ENCODE measurements around the gene SBF2.

SBF2 gene

DNA sequence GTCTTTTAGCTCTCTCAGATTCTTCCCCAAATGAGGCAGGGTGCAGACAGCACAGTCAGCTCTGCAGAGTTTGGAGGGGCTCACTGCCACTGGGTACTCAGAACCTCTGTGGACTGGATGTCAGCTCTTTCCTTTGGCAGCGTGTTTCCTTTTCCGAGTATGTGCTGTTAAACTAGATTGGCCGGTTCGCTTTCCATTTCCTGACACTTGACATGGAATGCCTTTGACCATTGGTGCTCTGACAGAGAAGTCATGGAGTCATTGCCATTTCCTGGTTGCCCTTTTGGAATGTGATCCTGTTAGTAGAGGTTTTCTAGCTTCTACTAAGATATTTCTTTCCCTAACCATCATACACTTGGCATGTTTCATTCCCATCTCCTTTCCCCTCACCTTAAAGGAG, 543.5 kb downstream of the SBF2 start:
- no peak overlapping the region for H2AK5ac ChIP-seq (ENCODE audit: low read length)
- no CpG with 5 or more reads among the region's 4 CpGs for WGBS (ENCODE audit: extremely low coverage, insufficient coverage, low lambda C conversion rate)
- no peak overlapping the region for H3K4me2 ChIP-seq (ENCODE audit: low read length)
- no peak overlapping the region for H3K27ac ChIP-seq (ENCODE audit: low read depth, low read length)
- no peak overlapping the region for H3K4ac ChIP-seq (ENCODE audit: low read depth, low read length)
- H3K56ac ChIP-seq (ENCODE audit: low read length): no peak overlapping the region
- DNase-seq: no peak
- no peaks in the 10 kb centered on the region for H3K79me1 ChIP-seq (ENCODE audit: low read length)
- no peak overlapping the region for H3K9ac ChIP-seq (ENCODE audit: low read length)
- H2BK120ac ChIP-seq (ENCODE audit: low read depth, low read length): no peak overlapping the region
- H3K79me2 ChIP-seq (ENCODE audit: control insufficient read depth, insufficient read depth, low read length): no peaks in the 10 kb centered on the region
- peaks cover 1% of the 10 kb centered on the region for H3K36me3 ChIP-seq (ENCODE audit: control insufficient read depth, insufficient read depth, low read length)
- H3K23ac ChIP-seq (ENCODE audit: low read length): no peak overlapping the region
- no peak overlapping the region for H4K8ac ChIP-seq (ENCODE audit: low read depth, low read length)
- H4K5ac ChIP-seq (ENCODE audit: low read length): no peak overlapping the region
- no peaks in the 10 kb centered on the region for H3K4me1 ChIP-seq (ENCODE audit: control insufficient read depth, low read depth, low read length)
- no peak overlapping the region for H2BK5ac ChIP-seq (ENCODE audit: low read length)
- no peak overlapping the region for H3K4me3 ChIP-seq (ENCODE audit: low read length)
- H2BK15ac ChIP-seq (replicated peaks; ENCODE audit: low read depth): no peak overlapping the region
- no peaks in the 10 kb centered on the region for H3K27me3 ChIP-seq (ENCODE audit: insufficient read depth, low read length, poor library complexity)
- no peak overlapping the region for H3K18ac ChIP-seq (ENCODE audit: low read length)

DNA sequence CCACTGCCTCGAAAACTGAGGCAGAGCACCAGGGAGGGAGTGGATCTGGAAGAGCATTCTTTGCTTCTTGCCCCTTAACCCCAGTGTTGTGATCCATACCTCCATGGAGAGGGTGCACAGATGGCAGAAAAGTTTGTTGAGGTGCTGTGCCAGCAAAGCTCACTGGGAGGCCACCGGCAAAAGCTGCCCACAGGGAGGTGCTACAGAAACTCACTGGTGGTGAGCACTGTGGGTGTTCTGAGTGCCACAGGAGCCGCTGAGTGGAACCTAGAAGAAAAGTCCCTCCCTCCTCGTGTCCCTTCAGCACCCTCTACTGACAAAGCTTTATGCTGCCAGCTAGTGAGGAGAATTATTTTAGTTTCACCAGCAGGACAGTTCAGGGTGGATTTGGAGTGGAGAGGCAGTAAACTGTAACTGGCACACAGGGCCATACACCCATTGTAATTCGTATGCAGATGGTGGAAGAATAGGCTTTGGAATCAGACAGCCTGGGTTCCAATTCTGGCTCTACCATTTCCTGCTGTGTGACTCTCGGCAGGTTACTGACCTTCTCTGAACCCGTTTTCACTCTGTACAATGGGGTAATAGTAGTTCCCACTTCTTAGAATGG, 545.6 kb downstream of the SBF2 start:
- no peak overlapping the region for H2BK120ac ChIP-seq (ENCODE audit: low read depth, low read length)
- H3K9ac ChIP-seq (ENCODE audit: low read length): no peak overlapping the region
- H3K23ac ChIP-seq (ENCODE audit: low read length): no peak overlapping the region
- no CpG with 5 or more reads among the region's 7 CpGs for WGBS (ENCODE audit: extremely low coverage, insufficient coverage, low lambda C conversion rate)
- no peak overlapping the region for H2BK15ac ChIP-seq (replicated peaks; ENCODE audit: low read depth)
- peaks cover 1% of the 10 kb centered on the region for H3K36me3 ChIP-seq (ENCODE audit: control insufficient read depth, insufficient read depth, low read length)
- no peaks in the 10 kb centered on the region for H3K79me1 ChIP-seq (ENCODE audit: low read length)
- H3K27ac ChIP-seq (ENCODE audit: low read depth, low read length): no peak overlapping the region
- H3K4me3 ChIP-seq (ENCODE audit: low read length): no peak overlapping the region
- no peak overlapping the region for H4K5ac ChIP-seq (ENCODE audit: low read length)
- no peak overlapping the region for H3K4ac ChIP-seq (ENCODE audit: low read depth, low read length)
- no peaks in the 10 kb centered on the region for H3K4me1 ChIP-seq (ENCODE audit: control insufficient read depth, low read depth, low read length)
- H2AK5ac ChIP-seq (ENCODE audit: low read length): no peak overlapping the region
- H3K4me2 ChIP-seq (ENCODE audit: low read length): no peak overlapping the region
- H3K18ac ChIP-seq (ENCODE audit: low read length): no peak overlapping the region
- peak; percentile 87 for DNase-seq
- H3K56ac ChIP-seq (ENCODE audit: low read length): no peak overlapping the region
- H4K8ac ChIP-seq (ENCODE audit: low read depth, low read length): no peak overlapping the region
- no peaks in the 10 kb centered on the region for H3K79me2 ChIP-seq (ENCODE audit: control insufficient read depth, insufficient read depth, low read length)
- no peak overlapping the region for H2BK5ac ChIP-seq (ENCODE audit: low read length)
- H3K27me3 ChIP-seq (ENCODE audit: insufficient read depth, low read length, poor library complexity): no peaks in the 10 kb centered on the region

DNA sequence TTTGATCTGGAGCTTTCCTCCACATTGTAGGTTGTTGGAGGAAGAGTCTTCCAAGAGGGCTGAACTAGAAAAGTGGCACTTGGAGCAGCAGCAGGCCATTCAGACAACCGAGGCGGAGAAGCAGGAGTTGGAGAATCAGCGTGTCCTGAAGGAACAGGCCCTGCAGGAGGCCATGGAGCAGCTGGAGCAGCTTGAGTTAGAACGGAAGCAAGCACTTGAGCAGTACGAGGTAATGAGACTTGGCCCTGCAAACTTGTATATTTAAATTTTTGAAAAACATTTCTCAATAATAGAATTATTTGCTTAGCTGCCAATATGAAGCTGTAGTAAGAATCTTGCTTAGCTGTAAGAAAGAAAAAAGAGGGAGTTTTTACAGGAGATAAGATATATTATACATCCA, 546.2 kb downstream of the SBF2 start:
- Histone ChIP-seq H3K79me2 (ENCODE audit: control insufficient read depth, insufficient read depth, low read length) (no peaks in the 10 kb centered on the region), H3K36me3 (ENCODE audit: control insufficient read depth, insufficient read depth, low read length) (peaks cover 1% of the 10 kb centered on the region), H3K9ac (ENCODE audit: low read length) (no peak overlapping the region), H3K4me2 (ENCODE audit: low read length) (no peak overlapping the region), H3K23ac (ENCODE audit: low read length) (no peak overlapping the region), H2BK120ac (ENCODE audit: low read depth, low read length) (no peak overlapping the region), H2BK15ac (replicated peaks; ENCODE audit: low read depth) (no peak overlapping the region), H3K4me1 (ENCODE audit: control insufficient read depth, low read depth, low read length) (no peaks in the 10 kb centered on the region), H3K56ac (ENCODE audit: low read length) (no peak overlapping the region), H4K8ac (ENCODE audit: low read depth, low read length) (no peak overlapping the region), H2AK5ac (ENCODE audit: low read length) (no peak overlapping the region), H3K4me3 (ENCODE audit: low read length) (no peak overlapping the region), H3K27ac (ENCODE audit: low read depth, low read length) (no peak overlapping the region), H3K18ac (ENCODE audit: low read length) (no peak overlapping the region), H3K4ac (ENCODE audit: low read depth, low read length) (no peak overlapping the region), H3K27me3 (ENCODE audit: insufficient read depth, low read length, poor library complexity) (no peaks in the 10 kb centered on the region), H3K79me1 (ENCODE audit: low read length) (no peaks in the 10 kb centered on the region), H2BK5ac (ENCODE audit: low read length) (no peak overlapping the region), H4K5ac (ENCODE audit: low read length) (no peak overlapping the region)
- no CpG with 5 or more reads among the region's 5 CpGs for WGBS (ENCODE audit: extremely low coverage, insufficient coverage, low lambda C conversion rate)
- no peak for DNase-seq

DNA sequence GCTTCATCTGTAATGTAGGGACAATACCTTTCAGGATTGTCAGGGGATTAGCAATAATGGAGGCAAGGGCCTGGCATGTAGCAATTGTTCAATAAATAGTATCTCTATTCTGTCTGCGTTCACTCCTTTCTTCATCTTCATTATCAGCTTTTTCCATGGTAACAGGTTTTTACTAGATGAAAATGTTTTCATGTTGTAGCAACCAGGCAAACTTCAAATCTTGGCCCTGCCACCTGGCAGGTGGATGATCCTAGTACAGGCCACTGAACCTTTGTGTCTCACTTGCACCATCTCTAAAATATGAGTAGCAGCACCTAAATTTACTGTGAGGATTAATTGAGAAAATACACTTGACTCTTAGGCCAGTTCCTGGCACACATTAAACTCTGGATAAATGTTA, 546.8 kb downstream of the SBF2 start:
- no peak overlapping the region for H3K4me2 ChIP-seq (ENCODE audit: low read length)
- H3K23ac ChIP-seq (ENCODE audit: low read length): no peak overlapping the region
- H3K4ac ChIP-seq (ENCODE audit: low read depth, low read length): no peak overlapping the region
- H3K79me1 ChIP-seq (ENCODE audit: low read length): no peaks in the 10 kb centered on the region
- H3K56ac ChIP-seq (ENCODE audit: low read length): no peak overlapping the region
- H2BK15ac ChIP-seq (replicated peaks; ENCODE audit: low read depth): no peak overlapping the region
- no peak overlapping the region for H2AK5ac ChIP-seq (ENCODE audit: low read length)
- H4K5ac ChIP-seq (ENCODE audit: low read length): no peak overlapping the region
- no peak overlapping the region for H2BK5ac ChIP-seq (ENCODE audit: low read length)
- H3K27me3 ChIP-seq (ENCODE audit: insufficient read depth, low read length, poor library complexity): no peaks in the 10 kb centered on the region
- no peak overlapping the region for H3K4me3 ChIP-seq (ENCODE audit: low read length)
- no peak overlapping the region for H3K9ac ChIP-seq (ENCODE audit: low read length)
- no peak for DNase-seq
- no peak overlapping the region for H2BK120ac ChIP-seq (ENCODE audit: low read depth, low read length)
- H3K18ac ChIP-seq (ENCODE audit: low read length): no peak overlapping the region
- WGBS (ENCODE audit: extremely low coverage, insufficient coverage, low lambda C conversion rate): no CpG with 5 or more reads among the region's 1 CpG
- H3K79me2 ChIP-seq (ENCODE audit: control insufficient read depth, insufficient read depth, low read length): no peaks in the 10 kb centered on the region
- no peaks in the 10 kb centered on the region for H3K4me1 ChIP-seq (ENCODE audit: control insufficient read depth, low read depth, low read length)
- no peak overlapping the region for H3K27ac ChIP-seq (ENCODE audit: low read depth, low read length)
- H4K8ac ChIP-seq (ENCODE audit: low read depth, low read length): no peak overlapping the region
- H3K36me3 ChIP-seq (ENCODE audit: control insufficient read depth, insufficient read depth, low read length): peaks cover 3% of the 10 kb centered on the region

DNA sequence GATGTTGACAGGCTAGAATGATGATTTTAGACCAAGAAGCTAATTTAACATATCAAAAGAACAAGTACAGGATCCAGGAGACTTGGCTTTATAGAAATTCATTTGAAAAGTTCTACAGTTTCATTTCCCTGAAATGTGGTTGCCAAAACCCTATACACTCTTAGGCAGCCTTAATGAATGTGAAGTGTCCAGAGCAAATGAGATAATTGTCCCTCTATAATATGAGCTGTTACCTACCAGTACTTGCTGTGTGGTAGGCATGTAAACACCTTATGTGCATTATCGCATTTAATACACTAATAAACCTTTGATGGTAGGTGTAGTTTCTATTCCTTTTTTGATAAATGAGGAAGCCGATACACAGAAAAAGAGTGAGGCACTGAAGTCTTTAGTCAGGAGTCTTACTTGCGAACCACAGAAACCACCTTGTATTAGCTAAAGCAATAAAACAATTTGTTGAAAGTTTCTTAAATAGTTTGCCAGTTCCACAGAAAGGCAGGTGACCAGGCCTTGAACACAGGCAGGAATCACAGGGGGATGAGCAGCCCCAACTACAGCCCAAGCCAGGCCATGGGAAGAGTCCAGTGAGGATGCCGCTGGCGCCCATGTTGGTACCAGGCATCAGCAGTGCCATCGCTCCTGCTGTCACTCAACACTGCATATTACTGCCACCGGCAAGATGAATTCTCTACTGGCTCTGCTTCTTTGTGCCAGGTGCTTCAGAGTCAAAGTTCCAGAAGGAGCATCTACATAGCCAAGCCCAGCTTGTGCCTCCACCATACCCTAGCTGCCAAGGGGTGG, 548.4 kb downstream of the SBF2 start:
- H3K36me3 ChIP-seq (ENCODE audit: control insufficient read depth, insufficient read depth, low read length): peaks cover 4% of the 10 kb centered on the region
- H3K9ac ChIP-seq (ENCODE audit: low read length): no peak overlapping the region
- no peak overlapping the region for H3K18ac ChIP-seq (ENCODE audit: low read length)
- no peaks in the 10 kb centered on the region for H3K79me2 ChIP-seq (ENCODE audit: control insufficient read depth, insufficient read depth, low read length)
- H4K5ac ChIP-seq (ENCODE audit: low read length): no peak overlapping the region
- no peaks in the 10 kb centered on the region for H3K27me3 ChIP-seq (ENCODE audit: insufficient read depth, low read length, poor library complexity)
- no peak overlapping the region for H2BK120ac ChIP-seq (ENCODE audit: low read depth, low read length)
- no peak overlapping the region for H2BK15ac ChIP-seq (replicated peaks; ENCODE audit: low read depth)
- no peak overlapping the region for H2BK5ac ChIP-seq (ENCODE audit: low read length)
- no peak overlapping the region for H3K56ac ChIP-seq (ENCODE audit: low read length)
- no peak overlapping the region for H3K23ac ChIP-seq (ENCODE audit: low read length)
- no peak overlapping the region for H3K4me2 ChIP-seq (ENCODE audit: low read length)
- WGBS (ENCODE audit: extremely low coverage, insufficient coverage, low lambda C conversion rate): no CpG with 5 or more reads among the region's 7 CpGs
- H2AK5ac ChIP-seq (ENCODE audit: low read length): no peak overlapping the region
- H3K4me1 ChIP-seq (ENCODE audit: control insufficient read depth, low read depth, low read length): no peaks in the 10 kb centered on the region
- no peak overlapping the region for H3K27ac ChIP-seq (ENCODE audit: low read depth, low read length)
- no peak overlapping the region for H3K4me3 ChIP-seq (ENCODE audit: low read length)
- no peak for DNase-seq
- no peak overlapping the region for H3K4ac ChIP-seq (ENCODE audit: low read depth, low read length)
- no peak overlapping the region for H4K8ac ChIP-seq (ENCODE audit: low read depth, low read length)
- no peaks in the 10 kb centered on the region for H3K79me1 ChIP-seq (ENCODE audit: low read length)
